Left ventricle myocardium superior (tissue), 1 donor: ENCODE measurements around the gene C4orf51. TPM values are rescaled to one million over a fixed set of nuclear protein-coding genes. Genes with fewer than 3 reads are reported as not detected.
A peak's percentile ranks its signal among the peaks of the same experiment; 100 is the strongest.

ENCODE experiments used
- ATAC-seq: fragments of 200-7000 bp; cut with Tn5 transposase; one replicate; pipeline ENCODE4 v1.9.1; 2020; ENCODE audit warnings: mild to moderate bottlenecking, moderate library complexity
- DNase-seq: peaks from one replicate; pipeline ENCODE4 v3.0.0-alpha.2; 2020
- intact Hi-C: fragments of 100-400 bp; cut with micrococcal nuclease; formaldehyde crosslinking; loops from one replicate; pipeline ENCODE4 v1.11.0; 2022
- total RNA-seq: library from RNA; stranded (reverse); fragmentation: NEBNext Ultra II Directional; extraction: Animal tissue kit (Norgen Biotek cat#: 25700); gene quantifications from one replicate; pipeline ENCODE4 v1.2.1, GENCODE V29; 2021
- donor health status: DM: no; HTN: yes; CAD: no; lungs with severe emphysema.

C4orf51 gene
- total RNA-seq, 1 donor from 2014 or later, result not detected

- ATAC-seq (no peak), DNase-seq (no peak)
- intact Hi-C loops, result no loop called here
Measured at GRCh38 chr4:145739845-145740244, 59.9 kb downstream of the C4orf51 start.

- no peak for DNase-seq
- ATAC-seq, result no peak
- intact Hi-C loops, result no loop called here
Measured at GRCh38 chr4:145740806-145741205, 60.9 kb downstream of the C4orf51 start.

DNA sequence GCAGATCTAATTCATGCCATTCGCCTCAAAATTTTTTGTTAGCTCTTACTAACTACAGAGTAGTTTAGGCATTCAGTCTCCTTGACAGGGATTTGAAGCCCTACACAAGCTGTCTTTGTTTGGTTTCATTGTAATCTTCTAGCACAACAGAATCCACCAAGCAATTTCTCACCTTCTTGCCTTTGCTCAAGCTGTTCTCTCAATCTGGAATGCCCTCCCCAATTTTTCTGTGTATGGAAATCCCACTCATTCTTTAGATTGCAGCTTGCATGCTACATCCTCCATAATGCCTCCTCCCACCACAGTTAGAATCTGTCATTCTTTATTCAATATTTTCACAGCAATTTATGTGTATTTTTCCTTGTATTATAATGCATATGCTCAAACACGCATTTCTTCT is 63.7 kb downstream of the C4orf51 start:
- ATAC-seq, result no peak
- intact Hi-C loops, result no loop called here
- DNase-seq, result no peak

- intact Hi-C loops, result no loop called here
- DNase-seq (no peak), ATAC-seq (no peak)
Measured at GRCh38 chr4:145755802-145756201, 75.9 kb downstream of the C4orf51 start.

- intact Hi-C loops, result no loop called here
- ATAC-seq (no peak), DNase-seq (no peak)
Measured at GRCh38 chr4:145756244-145756643, 76.3 kb downstream of the C4orf51 start.

DNA sequence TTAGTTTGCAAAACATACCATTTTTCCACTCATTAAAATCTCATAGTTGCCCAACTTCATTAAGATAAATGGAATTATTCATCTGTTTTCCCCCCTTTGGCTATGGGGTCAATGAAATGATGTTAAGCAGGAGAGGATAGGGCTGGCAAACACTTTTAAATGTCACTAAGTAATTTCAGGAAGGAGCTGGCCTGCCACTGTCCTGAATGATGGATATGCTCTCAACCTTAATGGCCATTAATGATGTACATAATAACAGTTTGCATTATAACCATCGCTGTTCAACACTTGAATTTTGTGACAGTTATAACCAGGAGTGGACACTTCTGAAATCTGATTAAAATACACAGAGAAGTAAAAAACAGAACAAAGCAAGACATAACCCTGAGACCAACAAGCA is 77.2 kb downstream of the C4orf51 start:
- intact Hi-C loops, result no loop called here
- ATAC-seq, result no peak
- DNase-seq, result no peak

DNA sequence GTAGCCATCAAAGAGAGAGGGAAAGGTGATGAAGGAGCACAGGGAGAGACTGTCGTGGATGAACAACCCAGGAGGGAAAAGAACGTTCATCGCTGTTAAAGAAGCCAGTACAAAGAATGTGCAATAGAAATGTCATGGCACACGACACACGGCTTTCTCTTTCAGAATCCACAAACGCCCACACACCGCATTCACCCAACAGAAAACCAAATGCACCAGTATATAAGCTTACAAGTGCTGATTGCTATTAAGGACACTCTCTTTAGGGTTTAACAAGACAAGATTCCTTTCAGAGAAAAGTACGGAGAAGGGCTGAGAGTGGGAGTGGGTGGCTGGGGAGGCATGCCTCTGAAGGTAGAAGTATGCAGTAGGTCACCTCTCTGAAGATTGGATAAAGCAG is 80.2 kb downstream of the C4orf51 start:
- intact Hi-C loops, result no loop called here
- no peak for DNase-seq
- no peak for ATAC-seq

DNA sequence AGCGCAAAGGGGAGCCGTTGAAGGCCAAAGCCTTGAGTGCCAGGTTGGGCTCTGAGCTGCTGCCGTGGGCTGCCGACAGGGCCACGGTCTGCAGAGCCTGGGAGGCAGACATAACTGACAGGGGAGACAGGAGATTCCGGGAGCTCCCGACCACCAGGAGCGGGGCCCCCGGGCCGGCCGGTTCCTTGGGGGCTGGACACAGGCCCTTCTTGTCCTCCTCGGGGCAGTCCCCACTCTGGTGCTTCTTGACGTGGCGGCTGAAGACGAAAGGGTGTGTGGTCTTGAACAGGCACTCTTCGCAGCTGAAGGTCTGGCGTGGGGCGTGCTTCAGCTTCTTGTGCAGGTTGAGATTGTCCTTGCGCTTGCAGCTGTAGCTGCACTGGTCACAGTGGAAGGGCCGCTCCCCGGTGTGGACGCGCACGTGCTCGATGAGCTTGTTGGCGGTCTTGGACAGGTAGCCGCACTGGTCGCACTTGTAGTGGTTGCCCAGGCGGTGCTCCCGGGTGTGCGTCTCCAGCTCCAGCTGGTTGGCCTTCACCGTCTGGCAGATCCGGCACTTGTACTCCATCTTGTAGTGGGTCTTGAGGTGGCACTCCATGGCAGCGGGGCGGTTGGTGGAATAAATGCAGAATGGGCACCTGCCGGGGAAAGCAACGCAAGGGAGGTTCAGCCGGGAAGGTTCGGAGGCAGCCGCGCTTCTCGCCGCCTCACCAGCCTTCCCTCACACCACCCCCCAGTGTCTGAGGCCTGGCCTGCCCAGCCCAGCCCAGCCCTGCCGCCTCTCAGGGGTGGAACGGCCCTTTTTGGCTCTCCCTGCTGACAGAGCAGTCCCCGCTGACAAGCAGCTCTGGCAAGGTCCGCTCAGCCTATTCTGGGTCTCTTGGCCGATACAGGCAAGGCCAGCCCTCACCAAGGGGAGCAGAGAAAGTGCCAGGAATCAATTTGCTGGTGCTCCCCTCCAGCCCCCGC is 81.3 kb downstream of the C4orf51 start:
- intact Hi-C loops, result no loop called here
- ATAC-seq, result peak; percentile 99
- DNase-seq, result peak; percentile 79

DNA sequence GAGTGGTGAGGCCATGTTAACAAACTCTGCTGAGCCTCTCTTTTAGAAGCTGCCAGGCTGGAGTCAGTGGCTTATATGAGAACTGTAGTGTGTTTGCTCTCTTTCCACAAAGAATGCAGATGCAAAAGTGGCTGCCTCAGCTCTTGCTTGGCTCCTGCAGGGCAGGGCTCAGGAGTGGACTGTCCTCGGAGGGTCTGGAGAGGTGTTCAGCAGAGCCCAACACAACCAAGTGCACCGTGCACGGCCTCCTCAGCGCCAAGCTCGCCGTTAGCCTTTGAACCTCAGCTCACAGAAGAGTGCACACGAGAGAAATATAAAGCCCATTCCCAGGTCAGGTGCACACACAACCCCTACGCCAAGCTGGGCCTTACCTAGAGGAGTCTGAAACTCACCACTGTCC is 82.8 kb downstream of the C4orf51 start:
- DNase-seq (no peak), ATAC-seq (no peak)
- intact Hi-C loops, result no loop called here

DNA sequence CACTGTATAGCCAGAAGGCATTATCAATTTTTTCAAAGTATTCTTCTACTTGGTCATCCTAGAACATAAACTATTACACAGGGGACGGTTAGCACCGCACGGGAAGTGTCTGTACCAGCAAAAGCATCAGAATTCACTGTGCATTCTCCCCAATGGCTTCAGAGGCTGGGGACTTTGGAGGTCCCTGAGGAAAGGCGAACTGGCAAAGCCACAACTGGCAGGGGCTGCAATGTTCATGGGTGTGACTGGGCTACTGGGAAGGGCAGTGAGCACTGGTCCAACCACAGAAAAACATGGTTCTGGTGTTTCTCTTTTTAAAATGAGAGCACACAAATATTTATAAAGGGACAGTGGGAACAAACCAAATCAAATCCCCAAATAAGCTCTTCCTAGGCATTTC is 83.5 kb downstream of the C4orf51 start:
- no peak for ATAC-seq
- intact Hi-C loops, result no loop called here
- no peak for DNase-seq

DNA sequence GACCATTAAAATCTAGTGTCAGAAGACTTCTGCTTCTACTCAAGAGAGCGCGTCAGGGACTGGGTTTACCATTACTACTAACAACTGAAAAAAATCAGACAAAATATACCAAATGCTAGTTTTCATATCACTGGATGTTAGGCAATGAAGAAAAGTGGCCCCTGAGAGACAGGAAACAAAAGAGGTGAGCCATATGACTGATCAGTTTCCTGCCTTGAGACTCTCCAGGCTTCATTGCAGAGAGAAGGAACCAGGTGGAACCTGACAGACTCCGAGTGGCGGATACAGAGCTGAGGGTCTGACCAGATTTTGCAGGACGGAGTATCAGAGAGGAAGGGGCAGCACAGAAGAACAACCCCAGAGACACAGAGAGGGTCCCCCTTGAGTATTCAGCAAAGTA is 86.3 kb downstream of the C4orf51 start:
- ATAC-seq, result no peak
- intact Hi-C loops, result no loop called here
- no peak for DNase-seq

DNA sequence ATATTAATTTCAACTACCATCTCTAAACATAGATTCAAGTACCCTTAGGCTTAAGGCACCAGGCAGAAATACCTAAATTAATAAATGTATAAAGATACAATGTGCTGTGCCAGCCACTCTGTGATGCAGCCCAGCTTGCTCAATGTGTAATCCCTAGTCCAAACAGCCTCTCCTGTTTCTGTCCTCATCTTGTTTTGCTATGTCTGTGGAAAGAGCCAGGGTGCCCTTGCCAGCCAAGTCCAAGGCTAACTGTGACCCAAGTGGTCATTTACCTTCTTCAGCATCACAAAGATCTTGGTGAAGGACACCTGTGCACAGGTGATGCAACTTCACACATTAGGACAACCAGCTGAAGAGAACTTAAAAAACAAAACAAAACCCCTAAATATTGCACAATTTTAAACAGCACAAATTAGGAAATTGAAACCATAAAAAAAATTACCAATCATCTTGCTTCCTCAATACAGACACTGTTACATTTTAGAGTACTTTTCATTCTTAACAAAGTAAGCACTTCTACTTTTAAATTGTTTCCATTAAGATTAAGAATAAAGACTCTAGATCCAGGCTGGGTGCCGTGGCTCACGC is 89.6 kb downstream of the C4orf51 start:
- intact Hi-C loops, result no loop called here
- ATAC-seq, result no peak
- no peak for DNase-seq

DNA sequence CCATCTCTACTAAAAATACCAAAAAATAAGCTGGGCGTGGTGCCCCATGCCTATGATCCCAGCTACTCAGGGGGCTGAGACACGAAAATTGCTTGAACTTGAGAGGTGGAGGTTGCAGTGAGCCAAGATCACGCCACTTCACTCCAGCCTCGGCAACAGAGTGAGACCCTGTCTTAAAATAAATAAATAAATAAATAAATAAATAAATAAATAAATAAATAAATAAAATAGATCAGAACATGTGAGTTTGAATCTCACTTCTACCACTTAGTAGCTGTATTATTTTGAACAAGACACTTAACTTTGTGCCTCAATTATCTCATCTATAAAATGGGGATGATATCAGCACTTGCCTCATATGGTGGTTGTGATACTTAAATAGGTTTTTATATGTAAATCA is 90.2 kb downstream of the C4orf51 start:
- DNase-seq, result no peak
- ATAC-seq, result no peak
- intact Hi-C loops, result no loop called here

DNA sequence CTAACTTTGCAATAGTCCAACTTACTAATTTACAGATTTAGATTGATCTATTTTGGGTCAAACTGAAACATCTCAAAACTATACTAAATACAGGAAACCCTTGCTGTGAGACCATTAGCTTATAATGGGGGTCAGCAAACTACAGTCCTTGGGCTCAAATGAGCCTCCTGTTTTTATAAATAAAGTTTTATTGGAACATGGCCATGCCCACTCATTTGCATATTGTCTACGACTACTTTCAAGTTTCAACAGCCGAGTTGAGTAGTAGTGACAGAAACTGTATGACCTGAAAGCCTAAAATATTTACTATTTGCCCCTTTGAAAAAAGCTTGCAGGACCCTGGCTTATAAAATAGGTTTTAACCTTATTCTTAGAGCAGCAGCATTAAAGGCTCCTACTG is 92.4 kb downstream of the C4orf51 start:
- ATAC-seq (no peak), DNase-seq (no peak)
- intact Hi-C loops, result no loop called here

GRCh38 chr4:145773581-145774234 is 93.8 kb downstream of the C4orf51 start:
- intact Hi-C loops, result no loop called here
- peak; percentile 99 for ATAC-seq
- no peak for DNase-seq

DNA sequence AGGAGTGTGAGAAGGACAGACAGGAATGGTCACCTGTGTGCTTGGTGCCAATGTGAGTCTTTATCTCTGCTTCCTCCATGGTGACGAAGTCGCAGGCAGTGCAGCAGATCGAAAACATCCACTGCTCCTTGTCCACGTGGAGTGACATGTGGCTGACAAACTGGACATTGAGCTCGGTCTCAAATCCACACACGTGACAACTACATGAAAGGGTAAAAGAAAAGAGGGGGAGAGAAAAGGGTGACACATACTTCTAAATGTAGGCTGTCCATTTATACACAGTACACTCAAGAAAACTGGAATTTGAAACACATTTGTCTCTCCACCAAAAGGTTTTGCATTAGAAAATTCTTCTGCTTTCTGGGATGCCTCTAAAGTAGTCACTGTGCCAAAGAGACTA is 94.5 kb downstream of the C4orf51 start:
- DNase-seq (no peak), ATAC-seq (no peak)
- intact Hi-C loops, result no loop called here

GRCh38 chr4:145775406-145775805 is 95.5 kb downstream of the C4orf51 start:
- ATAC-seq, result no peak
- intact Hi-C loops, result no loop called here

GRCh38 chr4:145776208-145776607 is 96.3 kb downstream of the C4orf51 start:
- ATAC-seq (no peak), DNase-seq (no peak)
- intact Hi-C loops, result no loop called here

More at GRCh38 chr4:145775406-145775805, 95.5 kb downstream of the C4orf51 start:
- DNase-seq, result no peak

DNA sequence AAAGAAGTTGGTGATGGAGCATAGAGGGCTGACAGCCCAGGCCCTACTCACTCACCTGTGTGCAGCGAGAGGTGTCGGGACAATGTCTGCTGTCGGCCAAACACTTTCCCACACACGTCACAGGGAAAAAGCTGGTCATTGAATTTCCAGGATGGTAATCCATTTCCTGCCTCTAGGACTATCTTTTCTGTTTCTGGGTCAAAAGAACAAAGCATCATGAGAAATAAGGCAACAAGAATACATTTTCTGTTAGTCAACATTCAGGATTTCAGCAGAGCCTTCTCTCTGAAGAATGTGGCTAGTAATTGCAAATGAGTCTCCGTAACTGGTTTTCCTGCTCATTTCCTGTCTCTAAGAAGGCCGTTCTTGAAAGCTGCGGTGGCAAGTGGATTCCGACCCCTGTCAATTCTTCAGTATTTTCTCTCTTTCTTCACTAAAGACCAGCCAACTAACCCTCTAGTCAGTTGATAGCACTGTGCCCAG is 99.4 kb downstream of the C4orf51 start:
- intact Hi-C loops, result no loop called here
- ATAC-seq, result no peak
- DNase-seq, result no peak

DNA sequence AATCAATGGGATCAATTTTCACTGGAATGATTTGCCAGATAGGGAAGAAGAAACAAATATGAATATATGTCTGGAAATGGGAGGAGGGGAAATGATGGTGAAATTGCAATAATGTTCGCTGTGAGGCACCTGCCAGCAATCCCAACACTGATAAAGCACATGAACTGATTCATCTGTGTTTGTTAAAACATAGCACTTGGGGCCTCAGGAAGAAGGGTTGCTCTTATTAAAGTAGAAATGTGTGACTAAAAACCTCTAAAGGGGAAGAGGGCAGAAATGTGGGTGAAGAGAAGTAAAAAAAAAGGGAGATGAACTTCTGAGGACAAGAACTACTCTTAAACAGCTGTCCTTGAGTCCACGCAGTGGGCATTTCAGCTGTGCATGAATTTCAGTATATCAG is 101.4 kb downstream of the C4orf51 start:
- intact Hi-C loops, result no loop called here
- ATAC-seq (no peak), DNase-seq (no peak)
